HepG2 (cell line): Measurements from ENCODE around the gene COX7A1. TPM values are rescaled to one million over a fixed set of nuclear protein-coding genes. Genes with fewer than 3 reads are reported as not detected.

ENCODE experiments used
- ARID4A ChIP-seq: sonication (generic); formaldehyde crosslinking; IDR thresholded peaks from 2 replicates; pipeline ENCODE4 v1.5.0; 2020; ENCODE audit warnings: mild to moderate bottlenecking, missing genetic modification reagents, borderline replicate concordance
- HINFP ChIP-seq: sonication (generic); formaldehyde crosslinking; IDR thresholded peaks from 2 replicates; pipeline ENCODE4 v1.4.0; 2020; ENCODE audit warnings: low read depth, mild to moderate bottlenecking, missing genetic modification reagents
- MXD1 ChIP-seq: sonication (generic); formaldehyde crosslinking; IDR thresholded peaks from 2 replicates; pipeline ENCODE4 v1.4.0; 2020; ENCODE audit warnings: mild to moderate bottlenecking, missing genetic modification reagents
- NR3C1 ChIP-seq: sonication (generic); formaldehyde crosslinking; IDR thresholded peaks from 2 replicates; pipeline ENCODE4 v1.4.0; 2020; ENCODE audit warnings: missing genetic modification reagents
- PHF8 ChIP-seq: sonication (generic); formaldehyde crosslinking; IDR thresholded peaks from 2 replicates; pipeline ENCODE4 v1.5.0; 2020; ENCODE audit warnings: missing genetic modification reagents
- ZBTB37 ChIP-seq: sonication (generic); formaldehyde crosslinking; IDR thresholded peaks from 2 replicates; pipeline ENCODE4 v1.4.0; 2020; ENCODE audit warnings: mild to moderate bottlenecking, missing genetic modification reagents
- ZBTB44 ChIP-seq: sonication (generic); formaldehyde crosslinking; IDR thresholded peaks from 2 replicates; pipeline ENCODE4 v1.4.0; 2020; ENCODE audit warnings: missing genetic modification reagents
- ZNF30 ChIP-seq: sonication (generic); formaldehyde crosslinking; IDR thresholded peaks from 2 replicates; pipeline ENCODE4 v1.5.0; 2020; ENCODE audit warnings: mild to moderate bottlenecking, missing genetic modification reagents
- ZNF468 ChIP-seq: sonication (generic); formaldehyde crosslinking; IDR thresholded peaks from 2 replicates; pipeline ENCODE4 v1.8.0; 2022; ENCODE audit warnings: mild to moderate bottlenecking, moderate library complexity, missing genetic modification reagents
- ZNF543 ChIP-seq: sonication (generic); formaldehyde crosslinking; IDR thresholded peaks from 2 replicates; pipeline ENCODE4 v1.4.0; 2020; ENCODE audit warnings: mild to moderate bottlenecking, missing genetic modification reagents
- ZNF564 ChIP-seq: sonication (generic); formaldehyde crosslinking; IDR thresholded peaks from 2 replicates; pipeline ENCODE4 v1.8.1; 2023; ENCODE audit warnings: mild to moderate bottlenecking, missing genetic modification reagents
- ZNF570 ChIP-seq: sonication (generic); formaldehyde crosslinking; IDR thresholded peaks from 2 replicates; pipeline ENCODE4 v1.4.0; 2020; ENCODE audit warnings: mild to moderate bottlenecking, missing genetic modification reagents, borderline replicate concordance
- ZNF597 ChIP-seq: sonication (generic); formaldehyde crosslinking; IDR thresholded peaks from 2 replicates; pipeline ENCODE4 v1.5.0; 2020; ENCODE audit warnings: missing genetic modification reagents
- ZNF768 ChIP-seq: sonication (generic); formaldehyde crosslinking; IDR thresholded peaks from 2 replicates; pipeline ENCODE4 v1.4.0; 2020; ENCODE audit warnings: missing genetic modification reagents
- ZZZ3 ChIP-seq: sonication (generic); formaldehyde crosslinking; IDR thresholded peaks from 2 replicates; pipeline ENCODE4 v1.4.0; 2020; ENCODE audit warnings: missing genetic modification reagents, mild to moderate bottlenecking, borderline replicate concordance
- polyA plus RNA-seq, 8 experiments: library from polyadenylated mRNA; depleted of rRNA in 3 of 8; stranded (reverse) in 7 of 8; unstranded in 1 of 8; fragments of >200 nt; fragmentation: Illumina TruSeq in 4 of 8; extraction: Trizol in 4 of 8; gene quantifications; 2 replicates each; pipeline versions ENCODE4 v1.2.1 to v1.2.3, GENCODE V29; 2011 to 2016; ENCODE audit warnings: low read depth in 4 of 8, missing spikeins in 1 of 8, mixed read lengths in 1 of 8; ENCODE audit not compliant: insufficient read depth in 1 of 8
- total RNA-seq, 5 experiments: library from RNA; depleted of rRNA; stranded (reverse); fragments of >200 nt; fragmentation: Illumina TruSeq; extraction: Trizol; gene quantifications; 2 replicates each; pipeline ENCODE4 v1.2.3, GENCODE V29; 2016; ENCODE audit warnings: low read depth in 1 of 5

The COX7A1 gene
- total and polyA plus RNA-seq, 2 of the 13 experiments (the other 11 are each of a cell fraction or from before 2014, with no cell fraction given): not detected

- TF ChIP-seq ZZZ3 (CRISPR knock-in tag) (peak; percentile 28; the same call in 1 of the 2 replicates), ZNF570 (CRISPR knock-in tag) (no peak), ARID4A (no peak), ZNF768 (CRISPR knock-in tag) (no peak), ZNF468 (CRISPR knock-in tag) (no peak), ZBTB37 (no peak), ZNF543 (CRISPR knock-in tag) (peak; percentile 55; the same call in 1 of the 2 replicates), MXD1 (no peak), NR3C1 (no peak), ZNF564 (CRISPR knock-in tag) (peak; percentile 44; the same call in 1 of the 2 replicates), ZBTB44 (no peak), HINFP (CRISPR knock-in tag) (no peak), ZNF30 (CRISPR knock-in tag) (no peak), PHF8 (CRISPR knock-in tag) (peak; percentile 36; the same call in 1 of the 2 replicates), ZNF597 (no peak)
Observed at GRCh38 chr19:36115453-36116343, 36.5 kb downstream of the COX7A1 start, which contains the start of gene TBCB (continued).
